ENCODE data around the gene EYA3. TPM values are rescaled to one million over a fixed set of nuclear protein-coding genes. Genes with fewer than 3 reads are reported as not detected.

EYA3 gene
- total RNA-seq, 2 donors from 2014 or later: 62.6 to 64.6 TPM

GRCh38 chr1:28126212-28126611 lies 37.8 kb upstream of the EYA3 start:
- H3K36me3 Mint-ChIP-seq: no peaks in the 10 kb centered on the region
- H3K4me3 Mint-ChIP-seq: peak overlapping the region; percentile 2
- no peaks in the 10 kb centered on the region for H3K27me3 Mint-ChIP-seq
- H3K9me3 Mint-ChIP-seq: no peaks in the 10 kb centered on the region
- H3K27ac Mint-ChIP-seq: peak overlapping the region; percentile 49 to 83
- ATAC-seq (no peak), DNase-seq (ENCODE audit: low spot score) (no peak)
- peaks cover 29 to 31% of the 10 kb centered on the region in 2 donors for H3K4me1 Mint-ChIP-seq (ENCODE audit: low read depth in 2 of 2)

DNA sequence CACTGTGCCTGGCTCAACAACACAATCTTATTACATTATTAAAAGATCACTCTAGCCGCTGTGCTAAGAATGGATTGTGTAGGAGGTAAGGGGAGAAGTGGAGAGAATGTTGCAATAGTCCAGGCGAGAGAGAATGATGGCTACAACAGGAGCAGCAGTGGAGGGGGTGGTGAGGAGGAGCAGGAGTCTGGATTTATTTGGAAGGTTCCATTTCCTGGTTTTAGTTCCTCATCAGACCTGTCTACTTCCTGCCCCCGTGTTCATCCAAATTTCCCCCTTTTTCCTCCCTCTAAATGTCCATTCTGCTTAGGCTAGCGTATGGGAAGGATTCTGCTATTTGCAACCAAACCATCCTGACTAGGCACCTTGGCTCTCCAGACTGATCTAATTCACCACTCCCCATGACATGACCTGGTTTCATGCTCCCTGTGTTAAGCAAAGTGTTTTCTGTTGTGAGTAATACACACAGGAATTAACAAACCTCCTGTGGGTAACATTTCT lies 35.1 kb upstream of the EYA3 start:
- H3K36me3 Mint-ChIP-seq: no peaks in the 10 kb centered on the region
- no peaks in the 10 kb centered on the region for H3K27me3 Mint-ChIP-seq
- no peak overlapping the region for H3K4me3 Mint-ChIP-seq
- peaks cover 32 to 35% of the 10 kb centered on the region in 2 donors for H3K4me1 Mint-ChIP-seq (ENCODE audit: low read depth in 2 of 2)
- peak overlapping the region in 1 of 2 donors; percentile 73 for H3K27ac Mint-ChIP-seq
- ATAC-seq: no peak
- no peaks in the 10 kb centered on the region for H3K9me3 Mint-ChIP-seq
- DNase-seq (ENCODE audit: low spot score): no peak

GRCh38 chr1:28122183-28122582 lies 33.8 kb upstream of the EYA3 start:
- ATAC-seq (no peak), DNase-seq (ENCODE audit: low spot score) (no peak)
- Mint-ChIP-seq H3K4me1 (ENCODE audit: low read depth in 2 of 2) (peaks cover 23 to 34% of the 10 kb centered on the region in 2 donors), H3K27ac (peak overlapping the region in 1 of 2 donors; percentile 43), H3K27me3 (no peaks in the 10 kb centered on the region), H3K4me3 (no peak overlapping the region), H3K9me3 (no peaks in the 10 kb centered on the region), H3K36me3 (no peaks in the 10 kb centered on the region)

- Mint-ChIP-seq H3K36me3 (peaks cover 4% of the 10 kb centered on the region), H3K9me3 (no peaks in the 10 kb centered on the region), H3K27me3 (no peaks in the 10 kb centered on the region), H3K4me3 (no peak overlapping the region), H3K4me1 (ENCODE audit: low read depth in 2 of 2) (peaks cover 25 to 41% of the 10 kb centered on the region in 2 donors), H3K27ac (peak overlapping the region in 1 of 2 donors; percentile 92)
- ATAC-seq: no peak
- DNase-seq (ENCODE audit: low spot score): no peak
Observed at GRCh38 chr1:28119556-28119955, 31.1 kb upstream of the EYA3 start.

DNA sequence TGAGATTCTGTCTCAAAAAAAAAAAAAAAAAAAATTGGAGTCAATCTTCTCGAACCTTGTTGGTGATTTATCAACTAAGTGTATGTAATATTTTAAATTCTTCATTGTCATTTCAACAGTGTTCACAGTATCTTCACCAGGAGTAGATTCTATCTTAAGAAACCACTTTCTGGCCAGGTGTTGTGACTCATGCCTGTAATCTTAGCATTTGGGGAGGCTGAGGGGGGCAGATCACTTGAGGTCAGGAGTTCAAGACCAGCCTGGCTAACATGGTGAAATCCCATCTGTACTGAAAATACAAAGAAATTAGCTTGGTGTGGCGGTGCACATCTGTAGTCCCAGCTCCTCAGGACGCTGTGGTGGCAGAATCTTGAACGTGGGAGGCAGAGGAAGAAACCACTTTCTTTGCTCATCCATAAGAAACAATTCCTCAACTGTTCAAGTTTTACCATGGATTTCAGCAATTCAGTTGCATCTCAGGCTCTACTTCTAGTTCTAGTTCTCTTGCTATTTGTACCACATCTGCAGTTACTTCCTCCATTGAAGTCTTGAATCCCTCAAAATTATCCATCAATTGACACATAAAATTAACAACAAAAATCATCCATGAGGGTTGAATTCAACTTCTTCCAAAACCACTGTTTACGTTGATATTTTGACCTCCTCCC lies 30.4 kb upstream of the EYA3 start:
- no peak for DNase-seq (ENCODE audit: low spot score)
- no peaks in the 10 kb centered on the region for H3K9me3 Mint-ChIP-seq

GRCh38 chr1:28115267-28115666 lies 26.9 kb upstream of the EYA3 start:
- DNase-seq (ENCODE audit: low spot score) (peak; percentile 92), ATAC-seq (peak; percentile 80 to 90)
- Mint-ChIP-seq H3K4me1 (ENCODE audit: low read depth in 2 of 2) (peaks cover 46 to 65% of the 10 kb centered on the region in 2 donors), H3K27me3 (no peaks in the 10 kb centered on the region), H3K4me3 (peak overlapping the region; percentile 75), H3K36me3 (peaks cover 9% of the 10 kb centered on the region), H3K27ac (peak overlapping the region; percentile 83 to 92), H3K9me3 (peaks cover 7% of the 10 kb centered on the region)

More for the DNA sequence above, 30.4 kb upstream of the EYA3 start:
- peak overlapping the region in 1 of 2 donors; percentile 92 for H3K27ac Mint-ChIP-seq
- no peak for ATAC-seq
- peaks cover 4% of the 10 kb centered on the region for H3K36me3 Mint-ChIP-seq
- H3K4me1 Mint-ChIP-seq (ENCODE audit: low read depth in 2 of 2): peaks cover 24 to 48% of the 10 kb centered on the region in 2 donors
- H3K4me3 Mint-ChIP-seq: no peak overlapping the region
- no peaks in the 10 kb centered on the region for H3K27me3 Mint-ChIP-seq

GRCh38 chr1:28114844-28115243 lies 26.4 kb upstream of the EYA3 start:
- DNase-seq (ENCODE audit: low spot score) (no peak), ATAC-seq (peak; percentile 5 to 71)
- Mint-ChIP-seq H3K27me3 (no peaks in the 10 kb centered on the region), H3K4me3 (peak overlapping the region; percentile 75), H3K36me3 (peaks cover 9% of the 10 kb centered on the region), H3K9me3 (peaks cover 7% of the 10 kb centered on the region), H3K27ac (peak overlapping the region; percentile 83 to 92), H3K4me1 (ENCODE audit: low read depth in 2 of 2) (peaks cover 46 to 65% of the 10 kb centered on the region in 2 donors)

- Mint-ChIP-seq H3K4me1 (ENCODE audit: low read depth in 2 of 2) (peaks cover 38 to 58% of the 10 kb centered on the region in 2 donors), H3K27ac (peak overlapping the region; percentile 83 to 92), H3K4me3 (peak overlapping the region; percentile 40), H3K36me3 (peaks cover 9% of the 10 kb centered on the region), H3K9me3 (peaks cover 7% of the 10 kb centered on the region), H3K27me3 (no peaks in the 10 kb centered on the region)
- DNase-seq (ENCODE audit: low spot score) (no peak), ATAC-seq (no peak)
Observed at GRCh38 chr1:28113242-28113572, 24.8 kb upstream of the EYA3 start.

GRCh38 chr1:28112388-28113241 lies 24.2 kb upstream of the EYA3 start:
- DNase-seq (ENCODE audit: low spot score) (peak; percentile 79), ATAC-seq (peak; percentile 41 to 59)
- H3K4me1 Mint-ChIP-seq (ENCODE audit: low read depth in 2 of 2): peaks cover 38 to 59% of the 10 kb centered on the region in 2 donors
- no peaks in the 10 kb centered on the region for H3K27me3 Mint-ChIP-seq
- peaks cover 7% of the 10 kb centered on the region for H3K9me3 Mint-ChIP-seq
- H3K4me3 Mint-ChIP-seq: peak overlapping the region; percentile 69
- peak overlapping the region; percentile 83 to 92 for H3K27ac Mint-ChIP-seq
- peaks cover 9% of the 10 kb centered on the region for H3K36me3 Mint-ChIP-seq

- no peak for DNase-seq (ENCODE audit: low spot score)
- H3K4me3 Mint-ChIP-seq: peak overlapping the region; percentile 55
- peaks cover 9% of the 10 kb centered on the region for H3K36me3 Mint-ChIP-seq
- peak; percentile 37 to 71 for ATAC-seq
- peak overlapping the region; percentile 83 to 92 for H3K27ac Mint-ChIP-seq
- peaks cover 7% of the 10 kb centered on the region for H3K9me3 Mint-ChIP-seq
- peaks cover 38 to 47% of the 10 kb centered on the region in 2 donors for H3K4me1 Mint-ChIP-seq (ENCODE audit: low read depth in 2 of 2)
- H3K27me3 Mint-ChIP-seq: no peaks in the 10 kb centered on the region
Observed at GRCh38 chr1:28111157-28111556, 22.7 kb upstream of the EYA3 start.

DNA sequence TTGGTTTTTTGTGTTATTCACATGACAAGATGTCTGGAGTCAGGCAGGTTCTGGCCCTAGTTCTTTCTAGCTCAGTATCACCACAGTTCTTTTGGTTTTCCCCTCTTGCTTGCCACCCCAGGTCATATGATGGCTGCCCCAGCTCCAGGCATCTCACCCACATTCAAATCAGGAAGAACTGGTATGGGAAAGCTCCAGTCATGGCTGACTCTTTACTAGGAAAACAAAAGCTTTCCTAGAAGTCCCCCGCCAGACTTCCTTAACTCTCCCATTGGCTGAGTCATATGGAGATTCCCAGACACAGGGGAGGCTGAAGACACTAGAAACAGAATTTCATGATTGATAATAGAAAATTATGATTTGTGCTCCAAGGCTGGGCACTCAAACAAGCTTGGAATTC lies 22.1 kb upstream of the EYA3 start:
- no peak for ATAC-seq
- peak overlapping the region; percentile 55 for H3K4me3 Mint-ChIP-seq

DNA sequence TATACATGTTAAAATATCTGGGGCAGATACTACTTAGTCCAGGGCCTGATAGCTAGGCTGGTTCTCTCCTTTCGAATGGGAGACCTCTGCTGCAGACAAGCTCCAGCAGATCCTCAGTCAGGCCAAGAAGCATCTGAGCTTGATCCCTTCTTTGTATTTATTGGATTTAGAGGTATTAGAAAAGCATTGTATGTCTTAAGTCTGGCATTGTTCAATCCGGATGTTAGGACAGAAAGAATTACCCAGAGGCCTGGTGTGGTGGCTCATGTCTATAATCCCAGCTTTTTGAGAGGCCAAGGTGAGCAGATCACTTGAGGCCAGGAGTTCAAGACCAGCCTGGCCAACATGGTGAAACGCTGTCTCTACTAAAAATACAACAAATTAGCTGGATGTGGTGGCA lies 21.2 kb upstream of the EYA3 start:
- no peak for DNase-seq (ENCODE audit: low spot score)
- no peak for ATAC-seq
- no peak overlapping the region for H3K4me3 Mint-ChIP-seq
- peaks cover 29 to 40% of the 10 kb centered on the region in 2 donors for H3K4me1 Mint-ChIP-seq (ENCODE audit: low read depth in 2 of 2)
- peaks cover 7% of the 10 kb centered on the region for H3K9me3 Mint-ChIP-seq
- no peaks in the 10 kb centered on the region for H3K27me3 Mint-ChIP-seq
- peaks cover 5% of the 10 kb centered on the region for H3K36me3 Mint-ChIP-seq
- peak overlapping the region; percentile 83 to 92 for H3K27ac Mint-ChIP-seq

More for the DNA sequence above, 22.1 kb upstream of the EYA3 start:
- peaks cover 9% of the 10 kb centered on the region for H3K36me3 Mint-ChIP-seq
- peaks cover 7% of the 10 kb centered on the region for H3K9me3 Mint-ChIP-seq
- H3K27ac Mint-ChIP-seq: peak overlapping the region; percentile 83 to 92
- DNase-seq (ENCODE audit: low spot score): peak; percentile 67
- H3K27me3 Mint-ChIP-seq: no peaks in the 10 kb centered on the region
- peaks cover 36 to 46% of the 10 kb centered on the region in 2 donors for H3K4me1 Mint-ChIP-seq (ENCODE audit: low read depth in 2 of 2)

DNA sequence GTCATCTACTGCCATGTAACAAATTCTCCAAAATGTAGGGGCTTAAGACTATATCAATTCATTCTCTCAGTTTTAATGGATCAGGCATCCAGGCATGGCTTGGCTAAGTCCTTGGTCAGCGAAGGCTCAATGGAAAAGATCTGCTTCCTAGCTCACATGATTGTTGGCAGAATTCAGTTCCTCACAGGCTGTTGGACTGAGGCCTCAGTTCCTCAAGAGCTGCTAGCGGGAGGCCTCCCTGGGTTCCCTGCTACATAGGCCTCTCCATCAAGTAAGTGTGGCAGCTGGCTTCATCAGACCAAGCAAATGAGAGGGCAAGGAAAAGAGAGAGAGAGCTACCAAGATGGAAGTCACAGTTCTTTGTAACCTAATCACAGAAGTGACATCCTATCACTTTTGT lies 19.6 kb upstream of the EYA3 start:
- peaks cover 5% of the 10 kb centered on the region for H3K36me3 Mint-ChIP-seq
- H3K4me3 Mint-ChIP-seq: no peak overlapping the region
- no peaks in the 10 kb centered on the region for H3K27me3 Mint-ChIP-seq
- H3K27ac Mint-ChIP-seq: peak overlapping the region in 1 of 2 donors; percentile 20
- H3K4me1 Mint-ChIP-seq (ENCODE audit: low read depth in 2 of 2): peaks cover 26 to 29% of the 10 kb centered on the region in 2 donors
- H3K9me3 Mint-ChIP-seq: peaks cover 7% of the 10 kb centered on the region
- DNase-seq (ENCODE audit: low spot score): no peak
- no peak for ATAC-seq
